Glutamatergic neuron (in vitro differentiated cells): Measurements from ENCODE around the gene S100A14. TPM values are rescaled to one million over a fixed set of nuclear protein-coding genes. Genes with fewer than 3 reads are reported as not detected.
A peak's percentile ranks its signal among the peaks of the same experiment; 100 is the strongest.

Experiments used
- DNase-seq: peaks from one replicate; pipeline ENCODE4 v3.0.0; 2022
- H3K27ac Mint-ChIP-seq: one replicate; pipeline ENCODE4 v1.8.0; 2020; ENCODE audit warnings: mild to moderate bottlenecking, mixed read lengths, inconsistent platforms; ENCODE audit not compliant: unreplicated experiment
- H3K27me3 Mint-ChIP-seq: one replicate; pipeline ENCODE4 v1.8.0; 2020; ENCODE audit warnings: mild to moderate bottlenecking, moderate library complexity, mixed read lengths, inconsistent platforms; ENCODE audit not compliant: unreplicated experiment
- H3K36me3 Mint-ChIP-seq: one replicate; pipeline ENCODE4 v1.8.0; 2020; ENCODE audit warnings: mild to moderate bottlenecking, mixed read lengths, inconsistent platforms; ENCODE audit not compliant: unreplicated experiment
- H3K4me1 Mint-ChIP-seq: one replicate; pipeline ENCODE4 v1.8.0; 2020; ENCODE audit warnings: mild to moderate bottlenecking, low read depth, mixed read lengths, inconsistent platforms; ENCODE audit not compliant: unreplicated experiment
- H3K4me3 Mint-ChIP-seq: one replicate; pipeline ENCODE4 v1.8.0; 2020; ENCODE audit warnings: mild to moderate bottlenecking, mixed read lengths, inconsistent platforms; ENCODE audit not compliant: unreplicated experiment
- H3K9me3 Mint-ChIP-seq: one replicate; pipeline ENCODE4 v1.8.0; 2020; ENCODE audit warnings: mild to moderate bottlenecking, moderate library complexity, mixed read lengths, inconsistent platforms; ENCODE audit not compliant: unreplicated experiment
- CTCF ChIP-seq: fragments of 200-600 bp; sonication (generic); IDR thresholded peaks from one replicate; pipeline ENCODE4 v1.5.0; 2021; ENCODE audit not compliant: partially characterized antibody, unreplicated experiment
- total RNA-seq: library from RNA; stranded (reverse); fragmentation: NEBNext Ultra II Directional; extraction: Animal tissue kit (Norgen Biotek cat#: 25700); gene quantifications from one replicate; pipeline ENCODE4 v1.2.1, GENCODE V29; 2021; ENCODE audit not compliant: unreplicated experiment

S100A14 gene
- total RNA-seq, 1 donor from 2014 or later = not detected

- H3K27ac Mint-ChIP-seq = peak overlapping the region; percentile 76
- H3K4me1 Mint-ChIP-seq = peaks cover 13% of the 10 kb centered on the region
- no peak for TF ChIP-seq CTCF
- peaks cover 7% of the 10 kb centered on the region for H3K27me3 Mint-ChIP-seq
- DNase-seq = peak; percentile 60
- no peaks in the 10 kb centered on the region for H3K36me3 Mint-ChIP-seq
- H3K4me3 Mint-ChIP-seq = peak overlapping the region; percentile 55
- peaks cover 11% of the 10 kb centered on the region for H3K9me3 Mint-ChIP-seq
These were observed 7.2 kb downstream of the S100A14 start for GRCh38 chr1:153608742-153609584.

GRCh38 chr1:153608089-153608682, 7.9 kb downstream of the S100A14 start:
- H3K36me3 Mint-ChIP-seq = no peaks in the 10 kb centered on the region
- no peak overlapping the region for H3K27ac Mint-ChIP-seq
- peaks cover 13% of the 10 kb centered on the region for H3K4me1 Mint-ChIP-seq
- peaks cover 11% of the 10 kb centered on the region for H3K9me3 Mint-ChIP-seq
- no peak overlapping the region for H3K4me3 Mint-ChIP-seq
- no peak for TF ChIP-seq CTCF
- H3K27me3 Mint-ChIP-seq = peaks cover 6% of the 10 kb centered on the region
- DNase-seq = no peak

- Mint-ChIP-seq H3K27me3 (peaks cover 5% of the 10 kb centered on the region), H3K4me3 (no peak overlapping the region), H3K27ac (no peak overlapping the region), H3K9me3 (peaks cover 11% of the 10 kb centered on the region), H3K4me1 (peaks cover 13% of the 10 kb centered on the region), H3K36me3 (no peaks in the 10 kb centered on the region)
- TF ChIP-seq CTCF = no peak
- no peak for DNase-seq
These were observed 8.7 kb downstream of the S100A14 start for GRCh38 chr1:153607381-153607780.

GRCh38 chr1:153606194-153606593, 9.9 kb downstream of the S100A14 start:
- H3K4me3 Mint-ChIP-seq = no peak overlapping the region
- H3K27ac Mint-ChIP-seq = no peak overlapping the region
- no peak for TF ChIP-seq CTCF
- H3K9me3 Mint-ChIP-seq = peaks cover 5% of the 10 kb centered on the region
- DNase-seq = no peak
- H3K27me3 Mint-ChIP-seq = peaks cover 6% of the 10 kb centered on the region
- peaks cover 13% of the 10 kb centered on the region for H3K4me1 Mint-ChIP-seq
- H3K36me3 Mint-ChIP-seq = no peaks in the 10 kb centered on the region

- TF ChIP-seq CTCF = no peak
- Mint-ChIP-seq H3K27ac (no peak overlapping the region), H3K36me3 (no peaks in the 10 kb centered on the region), H3K4me1 (peaks cover 6% of the 10 kb centered on the region), H3K4me3 (no peak overlapping the region), H3K27me3 (peaks cover 5% of the 10 kb centered on the region), H3K9me3 (peaks cover 8% of the 10 kb centered on the region)
- no peak for DNase-seq
These were observed 13.4 kb downstream of the S100A14 start for GRCh38 chr1:153602749-153603148.
